Measurements from ENCODE around the gene EPHB6. TPM values are rescaled to one million over a fixed set of nuclear protein-coding genes. Genes with fewer than 3 reads are reported as not detected.
A peak's percentile ranks its signal among the peaks of the same experiment; 100 is the strongest.

EPHB6 gene
- total RNA-seq, 1 experiment from 2014 or later: 39.2 TPM

- Histone ChIP-seq H3K79me2 (ENCODE audit: low read depth) (no peaks in the 10 kb centered on the region), H3K36me3 (ENCODE audit: low read depth) (no peaks in the 10 kb centered on the region), H3K9me3 (ENCODE audit: insufficient read depth, low read depth) (no peaks in the 10 kb centered on the region), H3F3A (ENCODE audit: insufficient read depth, low read depth) (peaks cover 14% of the 10 kb centered on the region; the same call in 1 of the 2 replicates), H3K4me3 (no peak overlapping the region), H3K4me2 (peak overlapping the region; percentile 10; the same call in 1 of the 2 replicates), H4K20me1 (ENCODE audit: insufficient read depth) (no peaks in the 10 kb centered on the region), H3K4me1 (replicated peaks; ENCODE audit: insufficient read depth) (peaks cover 37% of the 10 kb centered on the region), H2AFZ (no peak overlapping the region), H3K27ac (no peak overlapping the region), H3K27me3 (ENCODE audit: insufficient read depth, low read depth) (no peaks in the 10 kb centered on the region), H3K9me2 (ENCODE audit: insufficient read depth) (no peaks in the 10 kb centered on the region)
- intact Hi-C loops (cut with micrococcal nuclease; ENCODE audit: unreplicated experiment): loop anchor here (2.0 to 5.0 kb wide), 3 partner anchors 41 to 84 kb away; no protein-coding TSS in a partner anchor
- no TSS peak for BruUV-seq (replicated peaks)
- CTCF ChIA-PET: interaction anchor here (0.7 kb wide), 2 partner anchors 13 to 48 kb away, joined by 3 read pairs; no protein-coding TSS in a partner anchor
- POLR2A ChIA-PET (ENCODE audit: unreplicated experiment): interaction anchor here (0.6 kb wide), 1 partner anchor 466 kb away, joined by 4 read pairs; no protein-coding TSS in a partner anchor
- no peak for TF ChIP-seq EZH2 (IDR thresholded peaks at IDR 0.05; ENCODE audit: low read depth)
- TF ChIP-seq CTCF (conservative IDR thresholded peaks at IDR 0.05): no peak
- no peak for DNase-seq
These were observed 58.7 kb downstream of the EPHB6 start for GRCh38 chr7:142913566-142913965.

- intact Hi-C loops (cut with micrococcal nuclease; ENCODE audit: unreplicated experiment): loop anchor here (5.0 kb wide), 1 partner anchor 83 kb away; no protein-coding TSS in a partner anchor
- no TSS peak for BruUV-seq (replicated peaks)
- CTCF ChIA-PET: no interaction called here
- Histone ChIP-seq H3K4me2 (no peak overlapping the region; the same call in 1 of the 2 replicates), H3K79me2 (ENCODE audit: low read depth) (no peaks in the 10 kb centered on the region), H3K27me3 (ENCODE audit: insufficient read depth, low read depth) (no peaks in the 10 kb centered on the region), H3K27ac (no peak overlapping the region), H3K9me3 (ENCODE audit: insufficient read depth, low read depth) (no peaks in the 10 kb centered on the region), H3K4me3 (no peak overlapping the region), H3K9me2 (ENCODE audit: insufficient read depth) (no peaks in the 10 kb centered on the region), H3K4me1 (replicated peaks; ENCODE audit: insufficient read depth) (peaks cover 36% of the 10 kb centered on the region), H2AFZ (no peak overlapping the region), H3K36me3 (ENCODE audit: low read depth) (no peaks in the 10 kb centered on the region), H4K20me1 (ENCODE audit: insufficient read depth) (no peaks in the 10 kb centered on the region), H3F3A (ENCODE audit: insufficient read depth, low read depth) (peaks cover 14% of the 10 kb centered on the region; the same call in 1 of the 2 replicates)
- TF ChIP-seq CTCF (conservative IDR thresholded peaks at IDR 0.05) (no peak), EZH2 (IDR thresholded peaks at IDR 0.05; ENCODE audit: low read depth) (no peak)
- POLR2A ChIA-PET (ENCODE audit: unreplicated experiment): no interaction called here
- no peak for DNase-seq
These were observed 59.2 kb downstream of the EPHB6 start for GRCh38 chr7:142914121-142914520.

- no peak for TF ChIP-seq EZH2 (IDR thresholded peaks at IDR 0.05; ENCODE audit: low read depth)
- no peak for TF ChIP-seq CTCF (conservative IDR thresholded peaks at IDR 0.05)
- H3K36me3 ChIP-seq (ENCODE audit: low read depth): no peaks in the 10 kb centered on the region
- H3K4me2 ChIP-seq: no peak overlapping the region
- no peaks in the 10 kb centered on the region for H3K27me3 ChIP-seq (ENCODE audit: insufficient read depth, low read depth)
- no peak for DNase-seq
- CTCF ChIA-PET: interaction anchor here (0.7 kb wide), 1 partner anchor 507 kb away, joined by 3 read pairs; no protein-coding TSS in a partner anchor
- intact Hi-C loops (cut with micrococcal nuclease; ENCODE audit: unreplicated experiment): no loop called here
- H4K20me1 ChIP-seq (ENCODE audit: insufficient read depth): no peaks in the 10 kb centered on the region
- H3K27ac ChIP-seq: no peak overlapping the region
- peaks cover 3% of the 10 kb centered on the region; the same call in 1 of the 2 replicates for H3F3A ChIP-seq (ENCODE audit: insufficient read depth, low read depth)
- no peaks in the 10 kb centered on the region for H3K9me3 ChIP-seq (ENCODE audit: insufficient read depth, low read depth)
- POLR2A ChIA-PET (ENCODE audit: unreplicated experiment): no interaction called here
- H3K4me3 ChIP-seq: no peak overlapping the region
- no peak overlapping the region for H2AFZ ChIP-seq
- H3K9me2 ChIP-seq (ENCODE audit: insufficient read depth): no peaks in the 10 kb centered on the region
- H3K4me1 ChIP-seq (replicated peaks; ENCODE audit: insufficient read depth): peaks cover 25% of the 10 kb centered on the region
- H3K79me2 ChIP-seq (ENCODE audit: low read depth): no peaks in the 10 kb centered on the region
- no TSS peak for BruUV-seq (replicated peaks)
These were observed 60.4 kb downstream of the EPHB6 start for GRCh38 chr7:142915315-142915714.

Measured in PC-9 (cell line).